ENCODE results near the gene TM9SF1. TPM values are rescaled to one million over a fixed set of nuclear protein-coding genes. Genes with fewer than 3 reads are reported as not detected.
A peak's percentile ranks its signal among the peaks of the same experiment; 100 is the strongest.

TM9SF1 gene
- total and polyA plus RNA-seq, 2 of the 13 experiments (the other 11 are each of a cell fraction or from before 2014, with no cell fraction given), result 83.2 to 110 TPM

GRCh38 chr14:24213866-24214662 is 18.8 kb upstream of the TM9SF1 start (continued):
- TF ChIP-seq CREB3 (CRISPR knock-in tag; IDR thresholded peaks at IDR 0.05) (0 out of 2 replicates have a peak, but pooled peaks have one; percentile 0), ZBTB26 (CRISPR knock-in tag; IDR thresholded peaks at IDR 0.05; ENCODE audit: borderline replicate concordance) (0 out of 2 replicates have a peak, but pooled peaks have one; percentile 0), ARNT2 (CRISPR knock-in tag; IDR thresholded peaks at IDR 0.05; ENCODE audit: low read depth) (no peak), EHMT2 (IDR thresholded peaks at IDR 0.05; ENCODE audit: borderline replicate concordance, low read depth, low read length) (no peak), ATRX (CRISPR knock-in tag; IDR thresholded peaks at IDR 0.05; ENCODE audit: borderline replicate concordance) (0 out of 2 replicates have a peak, but pooled peaks have one; percentile 84), YY1 (IDR thresholded peaks at IDR 0.05; ENCODE audit: insufficient read depth, insufficient replicate concordance, low read depth, low read length) (no peak), CHD4 (IDR thresholded peaks at IDR 0.05; ENCODE audit: borderline replicate concordance, low read length) (no peak), PHF20 (CRISPR knock-in tag; IDR thresholded peaks at IDR 0.05) (no peak), KDM5A (IDR thresholded peaks at IDR 0.05; ENCODE audit: borderline replicate concordance, low read length) (peak; percentile 91), ZSCAN12 (CRISPR knock-in tag; IDR thresholded peaks at IDR 0.05) (0 out of 2 replicates have a peak, but pooled peaks have one; percentile 37), ZNF598 (CRISPR knock-in tag; IDR thresholded peaks at IDR 0.05; ENCODE audit: borderline replicate concordance) (no peak), ZNF7 (CRISPR knock-in tag; IDR thresholded peaks at IDR 0.05) (0 out of 2 replicates have a peak, but pooled peaks have one; percentile 46), DZIP1 (CRISPR knock-in tag; IDR thresholded peaks at IDR 0.05) (no peak), ZNF646 (CRISPR knock-in tag; IDR thresholded peaks at IDR 0.05) (peak; percentile 56; the same call in 1 of the 2 replicates), ZNF747 (CRISPR knock-in tag; IDR thresholded peaks at IDR 0.05; ENCODE audit: borderline replicate concordance) (peak; percentile 70), ZNF781 (CRISPR knock-in tag; IDR thresholded peaks at IDR 0.05; ENCODE audit: borderline replicate concordance, not compliant biosample characterization) (peak; percentile 14)
